ENCODE results near the gene GRAMD4. TPM values are rescaled to one million over a fixed set of nuclear protein-coding genes. Genes with fewer than 3 reads are reported as not detected.

Gene GRAMD4
- polyA plus RNA-seq, 3 donors, result 9.5 to 33.3 (median 12.6) TPM

- no peaks in the 10 kb centered on the region for H3K4me1 Mint-ChIP-seq
- Histone ChIP-seq H3K9me3 (replicated peaks in 1 of 2; ENCODE audit: control insufficient read depth in 1 of 2, insufficient read depth in 1 of 2, low read length in 2 of 2) (no peaks in the 10 kb centered on the region), H3K4me3 (replicated peaks in 1 of 3; ENCODE audit: low read depth in 2 of 3, low read length in 3 of 3) (no peak overlapping the region), H3K36me3 (replicated peaks in 1 of 2; ENCODE audit: control insufficient read depth in 1 of 2, insufficient read depth in 2 of 2, low read length in 2 of 2) (peaks cover 90 to 98% of the 10 kb centered on the region in 2 donors), H3K9ac (ENCODE audit: insufficient read depth, low read length, poor library complexity, severe bottlenecking) (no peak overlapping the region), H2AFZ (ENCODE audit: insufficient read depth, low read depth, low read length, poor library complexity, severe bottlenecking) (no peak overlapping the region), H4K20me1 (ENCODE audit: insufficient read depth, low read length) (peaks cover 58% of the 10 kb centered on the region), H3K79me2 (ENCODE audit: insufficient read depth, low read length) (no peaks in the 10 kb centered on the region), H3K4me1 (ENCODE audit: control insufficient read depth in 1 of 2, insufficient read depth in 2 of 2, low read length in 2 of 2) (no peaks in the 10 kb centered on the region), H3K4me2 (replicated peaks; ENCODE audit: extremely low read depth, low read length, poor library complexity, severe bottlenecking) (no peak overlapping the region), H3K27ac (ENCODE audit: low read depth in 1 of 2, low read length in 2 of 2) (no peak overlapping the region), H3K27me3 (ENCODE audit: control insufficient read depth in 2 of 2, insufficient read depth in 2 of 2, low read length in 2 of 2) (no peaks in the 10 kb centered on the region)
- H3K4me3 Mint-ChIP-seq, result no peak overlapping the region
- no peaks in the 10 kb centered on the region for H3K27me3 Mint-ChIP-seq (ENCODE audit: low read depth in 3 of 3)
- H3K27ac Mint-ChIP-seq, result no peak overlapping the region
- DNase-seq, result no peak
- intact Hi-C loops (cut with micrococcal nuclease), result no loop called here
- peaks cover 82 to 100% of the 10 kb centered on the region in 2 donors for H3K36me3 Mint-ChIP-seq
- H3K9me3 Mint-ChIP-seq, result no peaks in the 10 kb centered on the region
- TF ChIP-seq CTCF (IDR thresholded peaks at IDR 0.05), result no peak
- 94% methylated on average over 33 of the region's 33 CpGs for WGBS (ENCODE audit: insufficient coverage)
Measured at GRCh38 chr22:46701262-46701661, 81.1 kb downstream of the GRAMD4 start.

DNA sequence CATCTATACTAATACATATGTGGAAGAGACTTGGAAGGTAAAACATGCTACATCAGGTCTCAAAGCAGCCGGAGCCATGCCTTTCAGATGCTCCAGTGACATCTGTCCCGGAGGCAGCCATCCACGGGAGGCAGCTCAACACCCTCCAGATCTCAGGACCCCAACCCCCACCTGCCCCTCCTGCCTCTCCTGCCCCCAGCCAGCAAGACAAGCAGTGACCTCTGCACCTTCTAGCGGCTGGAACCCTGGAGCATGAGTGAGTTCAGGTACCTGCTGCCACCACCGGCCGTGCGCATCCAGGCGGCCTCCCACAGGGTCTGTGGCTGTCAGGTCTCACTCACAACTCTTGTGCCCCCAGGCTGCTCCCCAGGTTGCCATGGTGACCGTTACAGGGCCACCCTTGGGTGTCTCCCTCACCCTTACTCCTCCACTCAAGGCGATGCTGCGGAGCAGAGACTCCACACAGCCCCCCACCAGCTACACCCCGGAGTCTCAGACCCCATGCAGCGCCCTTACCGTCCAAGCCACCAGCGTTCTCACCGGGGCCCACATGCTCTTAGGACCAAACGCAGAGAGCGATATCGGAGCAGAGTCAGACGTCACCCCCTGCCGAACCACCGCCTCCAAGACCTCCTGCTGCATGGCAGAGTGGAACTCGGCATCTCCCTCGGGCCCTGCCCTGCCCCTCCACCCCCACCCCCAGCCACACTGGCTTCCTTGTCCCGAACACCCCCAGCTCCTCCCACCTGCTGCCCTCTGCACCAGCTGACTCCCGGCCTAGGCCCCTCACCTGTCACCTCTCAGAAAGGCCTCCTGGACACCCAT lies 83.2 kb downstream of the GRAMD4 start:
- Histone ChIP-seq H3K4me1 (ENCODE audit: control insufficient read depth in 1 of 2, insufficient read depth in 2 of 2, low read length in 2 of 2) (no peaks in the 10 kb centered on the region), H3K4me3 (replicated peaks in 1 of 3; ENCODE audit: low read depth in 2 of 3, low read length in 3 of 3) (no peak overlapping the region), H3K9ac (ENCODE audit: insufficient read depth, low read length, poor library complexity, severe bottlenecking) (no peak overlapping the region), H3K9me3 (replicated peaks in 1 of 2; ENCODE audit: control insufficient read depth in 1 of 2, insufficient read depth in 1 of 2, low read length in 2 of 2) (no peaks in the 10 kb centered on the region), H2AFZ (ENCODE audit: insufficient read depth, low read depth, low read length, poor library complexity, severe bottlenecking) (no peak overlapping the region), H3K36me3 (replicated peaks in 1 of 2; ENCODE audit: control insufficient read depth in 1 of 2, insufficient read depth in 2 of 2, low read length in 2 of 2) (peaks cover 92 to 98% of the 10 kb centered on the region in 2 donors), H3K4me2 (replicated peaks; ENCODE audit: extremely low read depth, low read length, poor library complexity, severe bottlenecking) (no peak overlapping the region), H3K27ac (ENCODE audit: low read depth in 1 of 2, low read length in 2 of 2) (no peak overlapping the region), H4K20me1 (ENCODE audit: insufficient read depth, low read length) (peaks cover 72% of the 10 kb centered on the region), H3K79me2 (ENCODE audit: insufficient read depth, low read length) (no peaks in the 10 kb centered on the region), H3K27me3 (ENCODE audit: control insufficient read depth in 2 of 2, insufficient read depth in 2 of 2, low read length in 2 of 2) (no peaks in the 10 kb centered on the region)
- H3K4me3 Mint-ChIP-seq, result no peak overlapping the region
- intact Hi-C loops (cut with micrococcal nuclease), result no loop called here
- no peaks in the 10 kb centered on the region for H3K27me3 Mint-ChIP-seq (ENCODE audit: low read depth in 3 of 3)
- WGBS (ENCODE audit: insufficient coverage), result 97% methylated on average over 26 of the region's 26 CpGs
- H3K27ac Mint-ChIP-seq, result peak overlapping the region in 3 of 7 donors; percentile 15 to 68 (median 41)
- H3K9me3 Mint-ChIP-seq, result no peaks in the 10 kb centered on the region
- H3K36me3 Mint-ChIP-seq, result peaks cover 84 to 100% of the 10 kb centered on the region in 2 donors
- no peaks in the 10 kb centered on the region for H3K4me1 Mint-ChIP-seq
- TF ChIP-seq CTCF (IDR thresholded peaks at IDR 0.05), result no peak
- DNase-seq, result no peak

All from CD14-positive monocyte (primary cell).